Stimulated activated naive CD8-positive, alpha-beta T cell treated with anti-CD3 and anti-CD28 coated beads, Interleukin-15, Interleukin-2, amounts not matched to agents 100 U/mL and 50 U/mL, for 24 hours (primary cell): ENCODE results near the gene LTBR.
"Not testable (repeated sequence)": the region's sequence is repeated elsewhere in the genome, so short reads cannot be mapped to it uniquely, and the experiment has no call there.

Experiments used
- ATAC-seq: fragments of 150-1000 bp; cut with Tn5 transposase; one replicate; pipeline ENCODE4 v1.10.0; 2021
- DNase-seq: peaks from one replicate; pipeline ENCODE4 v3.0.0; 2021

LTBR gene

DNA sequence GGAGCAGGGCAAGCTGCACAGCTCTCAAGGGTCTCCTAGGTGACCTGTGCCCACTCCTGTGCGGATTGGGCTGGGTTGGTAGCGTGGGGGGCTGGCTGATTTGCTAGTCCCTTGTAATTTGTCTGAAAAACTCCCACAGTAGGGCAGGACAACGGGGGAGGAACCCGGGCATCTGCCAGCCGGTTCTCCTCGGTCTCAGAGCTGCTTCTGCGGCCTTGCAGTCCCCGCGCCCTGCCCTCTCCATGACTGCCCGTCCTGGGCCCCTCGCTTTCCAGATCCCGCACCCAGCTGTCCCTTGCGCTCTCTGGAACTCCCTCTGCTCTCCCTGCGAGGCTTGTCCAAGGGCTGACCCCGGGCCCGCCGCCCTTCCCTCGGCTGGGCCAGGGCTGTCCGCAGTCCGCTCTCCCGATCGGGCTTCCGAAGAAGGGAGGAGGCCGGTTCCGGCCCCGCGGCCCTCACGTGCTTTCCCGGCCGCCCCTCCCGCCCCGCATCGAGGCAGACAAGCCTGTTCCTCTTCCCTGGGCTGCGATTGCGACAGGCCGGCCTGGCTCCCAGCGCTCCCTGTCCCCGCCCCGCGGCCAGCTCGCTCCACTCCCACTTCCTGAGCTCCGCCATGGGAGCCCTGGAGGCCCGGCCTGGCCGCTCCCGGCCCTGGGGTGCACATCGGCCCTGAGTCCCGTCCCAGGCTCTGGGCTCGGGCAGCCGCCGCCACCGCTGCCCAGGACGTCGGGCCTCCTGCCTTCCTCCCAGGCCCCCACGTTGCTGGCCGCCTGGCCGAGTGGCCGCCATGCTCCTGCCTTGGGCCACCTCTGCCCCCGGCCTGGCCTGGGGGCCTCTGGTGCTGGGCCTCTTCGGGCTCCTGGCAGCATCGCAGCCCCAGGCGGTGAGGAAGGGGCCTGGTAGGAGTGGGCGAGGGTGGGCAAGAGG is at the start of gene LTBR:
Gene LTBR, plus strand, starts transcription at position 591 of the 927 bp plus-strand sequence. Its CDS starts 197 bp downstream, at position 788.
- DNase-seq, result peak; percentile 43
- ATAC-seq, result peak; percentile 53

DNA sequence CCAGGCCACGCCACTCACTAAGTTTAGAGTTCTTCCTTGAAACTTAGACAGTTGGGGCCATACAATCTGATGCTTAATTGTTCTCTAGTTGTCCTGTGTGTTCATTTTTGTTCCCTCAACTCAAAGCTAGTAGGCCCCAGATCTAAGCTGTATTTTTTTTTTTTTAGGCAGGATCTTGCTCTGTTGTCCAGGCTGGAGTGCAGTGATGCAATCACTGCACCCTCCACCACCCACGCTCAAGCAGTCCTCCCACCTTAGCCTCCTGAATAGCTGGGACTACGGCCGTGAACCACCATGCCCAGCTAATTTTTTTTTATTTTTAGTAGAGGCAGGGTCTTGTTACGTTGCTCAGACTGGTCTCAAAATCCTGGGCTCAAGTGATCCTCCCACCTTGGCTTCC is 49.6 kb upstream of the LTBR start:
- ATAC-seq (no peak), DNase-seq (no peak)

DNA sequence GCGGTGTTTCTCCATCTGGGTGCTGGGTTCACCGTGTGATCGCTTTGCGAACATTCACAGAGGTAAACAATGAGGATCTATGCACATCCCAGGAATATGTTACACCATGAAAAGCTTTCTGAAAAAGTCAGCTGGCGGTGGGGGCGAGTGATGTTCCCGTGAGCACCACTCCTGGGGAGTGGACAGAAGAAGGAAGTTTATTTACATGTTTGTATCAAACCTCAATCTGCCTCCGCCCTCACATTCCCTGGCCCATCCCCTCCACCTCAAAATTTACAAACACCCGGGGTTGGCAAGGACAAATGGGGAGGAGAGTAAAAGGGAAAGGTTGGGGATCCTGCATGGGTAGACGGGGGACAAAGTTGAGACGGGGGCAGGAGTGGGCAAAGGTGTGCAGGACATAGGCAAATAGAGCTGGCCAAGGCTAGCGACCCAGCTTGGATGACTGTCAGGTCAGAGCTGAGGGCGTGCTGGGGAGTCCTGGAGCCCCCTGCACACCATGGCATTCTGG is 49.0 kb upstream of the LTBR start:
- DNase-seq (no peak), ATAC-seq (no peak)

DNA sequence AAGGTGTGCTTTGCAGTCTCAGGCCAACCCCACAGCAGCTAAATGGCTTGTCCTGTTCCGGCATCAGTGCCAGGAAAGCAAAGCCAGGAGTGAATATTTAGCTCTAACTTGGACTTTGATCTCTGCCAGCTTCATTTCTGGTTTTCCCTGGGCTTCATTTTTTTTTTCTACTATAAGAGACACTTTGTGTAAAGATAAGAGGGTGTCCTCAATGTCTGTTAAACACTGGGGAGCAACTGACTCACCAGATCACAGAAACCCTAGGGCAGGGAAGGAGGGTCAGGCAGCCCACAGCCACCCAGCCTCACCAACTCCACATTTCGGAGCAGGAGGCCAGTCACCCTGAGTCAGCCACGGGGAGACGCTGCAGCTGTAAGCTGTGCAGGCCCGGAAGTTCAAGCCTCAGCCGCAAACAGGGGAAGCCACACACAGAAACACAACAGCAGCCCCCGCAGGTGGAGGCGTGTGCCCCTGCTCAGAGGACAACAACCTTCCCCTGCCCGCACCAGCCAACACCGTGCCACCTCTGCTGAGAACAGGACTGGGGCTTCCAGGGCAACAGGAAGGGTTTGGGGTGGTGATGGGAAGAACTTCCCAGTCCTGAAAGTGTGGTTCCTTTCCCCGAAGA is 48.4 kb upstream of the LTBR start:
- ATAC-seq (peak; percentile 84), DNase-seq (peak; percentile 88)

DNA sequence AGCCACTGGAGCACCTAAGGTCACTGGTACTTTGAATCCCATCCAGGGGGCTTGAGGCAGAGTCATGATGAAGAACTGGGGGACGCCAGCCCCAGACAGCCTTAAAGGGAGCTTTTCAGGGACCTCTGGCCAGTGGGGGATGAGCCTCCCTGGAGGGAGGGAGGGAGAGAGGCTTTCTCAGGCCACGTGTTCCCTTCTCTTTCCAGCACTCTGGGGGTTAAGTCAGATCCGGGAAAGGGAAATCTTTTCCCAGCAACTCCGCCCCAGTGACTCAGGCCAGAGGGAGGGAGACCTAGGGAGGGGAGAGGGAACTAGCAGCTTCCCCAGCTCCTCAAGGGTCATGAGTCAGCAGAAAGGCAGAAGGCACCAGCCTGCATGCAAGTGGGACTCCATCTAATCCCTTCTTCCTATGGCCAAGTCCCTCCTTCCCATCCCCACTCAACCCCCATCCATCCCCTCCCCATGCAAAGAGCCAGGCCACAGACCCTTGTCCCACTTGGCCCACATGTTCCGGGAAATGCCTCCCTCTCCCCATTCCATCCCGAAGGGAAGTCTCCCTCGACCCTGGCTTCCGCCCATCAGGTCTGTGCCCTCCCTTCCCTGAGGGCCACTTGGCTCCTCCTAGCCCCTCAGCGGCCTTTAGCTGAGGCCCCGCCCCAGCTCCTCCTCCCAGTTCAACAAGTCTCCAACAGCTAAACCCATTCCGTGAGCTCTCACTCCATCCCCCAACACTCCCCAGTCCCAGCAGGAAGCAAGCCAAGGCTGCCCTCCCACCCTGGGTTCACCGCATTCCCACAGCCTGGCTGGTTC is 47.7 kb upstream of the LTBR start:
- DNase-seq (peak; percentile 77), ATAC-seq (peak; percentile 50)

DNA sequence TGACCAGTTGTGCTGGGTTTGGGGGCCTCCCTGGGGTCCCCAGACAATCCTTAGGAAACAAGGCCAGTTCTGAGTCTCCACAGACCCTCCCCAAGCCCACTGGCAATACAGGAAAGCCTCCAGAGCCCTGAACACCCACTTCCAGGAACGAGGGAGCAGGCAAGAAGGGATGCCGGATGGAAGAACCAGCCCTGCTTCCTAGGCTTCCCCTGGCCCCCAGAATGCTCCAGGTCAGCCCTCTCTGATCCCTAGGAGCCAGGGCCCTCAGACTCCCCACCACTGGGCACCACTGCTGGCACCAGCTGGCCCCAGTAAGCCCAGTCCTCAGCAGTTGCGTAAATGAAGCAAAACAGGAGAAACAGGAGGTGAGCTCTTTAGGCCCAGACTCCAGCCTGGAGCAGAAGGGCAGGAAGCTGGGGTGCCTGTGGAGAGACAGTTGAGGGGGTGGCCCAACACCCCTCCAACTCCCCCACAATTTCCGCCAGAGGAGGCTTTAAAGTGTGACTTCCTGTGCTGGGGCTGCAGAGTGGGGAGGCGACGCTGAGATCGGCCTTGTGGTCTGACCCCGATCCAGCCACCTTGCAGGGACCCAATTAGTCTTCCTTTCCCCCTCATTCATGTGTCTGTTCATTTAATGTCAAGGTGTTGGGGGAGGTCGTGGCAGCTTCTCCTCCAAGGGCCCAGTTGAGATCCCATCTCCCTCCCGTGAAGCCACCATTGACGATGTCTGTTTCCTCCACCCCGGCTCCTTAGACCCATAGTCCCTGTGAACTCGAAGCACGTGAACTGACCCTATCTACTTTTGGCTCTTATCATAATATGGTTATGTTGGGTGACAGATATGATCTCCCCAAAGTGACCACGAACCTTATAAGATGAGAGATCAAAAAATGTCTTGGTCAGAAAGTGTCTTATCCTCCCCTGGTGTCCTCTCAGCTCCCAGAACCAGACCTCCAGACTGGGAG is 46.8 kb upstream of the LTBR start:
- ATAC-seq (no peak), DNase-seq (peak; percentile 65)

DNA sequence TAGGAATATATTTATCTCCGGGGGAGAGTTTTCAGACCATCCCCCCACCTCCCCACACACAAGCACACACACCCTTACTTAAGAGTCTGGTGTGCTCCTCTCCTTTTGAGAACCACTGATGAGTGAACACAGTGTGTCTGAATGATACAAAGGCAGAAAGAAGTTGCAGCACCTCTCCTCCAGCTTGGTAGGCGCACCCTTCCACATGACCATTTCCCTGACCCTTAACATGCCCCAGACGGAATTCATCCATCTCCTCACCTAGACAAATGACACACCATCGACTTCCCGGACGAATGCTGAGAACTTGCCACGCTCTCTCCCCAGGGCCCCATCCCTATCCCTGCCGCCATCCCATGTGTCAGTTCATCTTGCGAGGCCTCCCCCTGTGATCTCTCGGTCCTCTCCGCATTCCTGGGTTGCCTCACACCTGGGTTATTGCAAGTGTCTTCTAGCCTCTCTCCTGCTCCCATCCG is 46.0 kb upstream of the LTBR start:
- DNase-seq (no peak), ATAC-seq (no peak)

DNA sequence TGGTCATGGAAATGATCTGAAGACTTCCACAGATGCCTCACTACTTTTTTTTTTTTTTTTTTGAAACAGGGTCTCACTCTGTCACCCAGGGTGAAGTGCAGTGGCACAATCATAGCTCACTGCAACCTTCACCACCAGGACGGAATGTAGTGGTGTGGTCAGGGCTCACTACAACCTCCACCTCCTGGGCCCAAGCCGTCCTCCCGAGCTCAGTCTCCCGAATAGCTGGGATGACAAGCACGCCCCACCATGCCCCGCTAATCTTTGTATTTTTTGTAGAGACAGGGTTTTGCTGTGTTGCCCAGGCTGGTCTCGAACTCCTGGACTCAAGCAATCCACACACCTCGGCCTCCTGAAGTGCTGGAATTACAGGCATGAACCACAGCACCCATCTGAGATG is 45.4 kb upstream of the LTBR start:
- ATAC-seq, DNase-seq: not testable (repeated sequence)

DNA sequence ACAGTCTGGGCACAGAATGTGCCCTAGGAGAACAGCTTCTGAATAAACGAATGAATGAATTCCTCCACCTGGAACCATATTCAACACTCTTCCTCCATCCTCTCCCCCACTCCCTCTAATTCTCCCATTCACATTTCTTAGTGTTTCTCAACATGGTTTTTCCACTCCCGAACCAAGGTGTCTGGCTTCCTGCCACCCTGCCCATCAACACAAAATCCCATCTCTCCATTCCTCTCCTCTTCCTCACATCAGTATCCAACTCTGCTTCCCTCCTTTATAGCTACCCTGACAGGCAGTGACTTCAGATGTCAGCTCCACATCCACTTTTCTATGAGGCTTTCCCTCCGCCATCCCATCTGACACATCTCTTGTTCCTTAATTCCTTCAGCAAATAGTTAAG is 45.0 kb upstream of the LTBR start:
- ATAC-seq, result no peak

DNA sequence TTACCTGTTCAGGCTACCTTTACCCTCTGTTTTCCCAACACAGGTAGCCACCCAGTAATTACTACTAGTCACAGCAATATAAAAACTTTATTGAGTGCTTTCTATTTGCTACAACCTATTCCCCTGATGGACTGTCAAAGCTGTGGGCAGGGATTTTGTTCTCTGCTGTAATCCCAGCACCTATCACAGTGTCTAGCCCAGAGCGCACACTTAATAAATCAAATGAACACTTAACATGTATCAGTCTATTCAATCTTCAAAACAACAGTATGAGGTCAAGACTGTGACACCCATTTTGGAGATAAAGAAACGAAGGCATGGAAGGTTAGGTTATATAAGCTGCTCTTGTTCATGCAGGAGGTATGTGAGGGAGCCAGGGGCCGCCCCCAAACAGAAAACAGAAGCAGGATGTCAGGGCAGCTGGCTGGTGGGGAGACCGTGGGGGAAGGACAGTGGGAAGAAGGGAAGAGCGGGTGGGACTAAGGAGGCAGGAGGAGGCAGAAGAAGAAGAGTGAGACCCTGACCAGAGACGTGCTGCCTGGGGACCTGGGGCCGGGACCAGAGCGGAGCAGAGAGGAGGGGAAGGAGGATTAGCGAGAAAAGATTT is 43.8 kb upstream of the LTBR start:
- ATAC-seq, result no peak

More for the DNA sequence above, 45.0 kb upstream of the LTBR start:
- no peak for DNase-seq

DNA sequence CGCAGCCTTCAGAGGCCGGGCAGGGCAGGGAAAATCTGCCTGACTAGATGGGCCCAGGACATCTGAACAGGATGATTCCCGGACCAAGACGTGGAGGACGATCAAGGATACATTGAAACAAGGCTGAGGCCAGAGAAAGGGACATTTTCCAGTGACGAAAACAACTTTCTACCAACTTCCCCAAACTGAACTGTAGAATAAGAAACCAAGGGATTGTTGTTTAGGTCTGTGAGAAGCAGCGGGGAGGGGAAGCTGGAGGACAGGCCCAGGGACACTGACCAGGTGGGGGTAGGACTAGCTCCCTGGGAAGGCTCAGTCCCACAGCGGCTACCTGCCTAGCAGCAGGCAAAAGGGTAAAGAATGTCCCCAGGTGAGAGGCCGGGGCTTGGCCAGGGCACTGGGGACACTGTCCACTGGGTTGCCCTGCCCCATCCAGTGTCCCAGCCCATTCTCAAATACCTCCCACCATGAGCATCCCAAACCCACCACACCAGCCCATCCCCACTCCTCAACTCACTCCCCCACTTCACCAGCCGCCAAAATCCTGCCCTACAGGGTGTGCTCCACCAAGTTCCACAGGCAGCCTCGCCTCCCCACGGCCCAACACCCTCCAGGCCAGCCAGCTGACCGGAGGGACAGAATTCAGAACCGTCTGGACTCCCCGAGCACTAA is 43.1 kb upstream of the LTBR start:
- DNase-seq (no peak), ATAC-seq (no peak)

More for the DNA sequence above, 43.8 kb upstream of the LTBR start:
- no peak for DNase-seq

DNA sequence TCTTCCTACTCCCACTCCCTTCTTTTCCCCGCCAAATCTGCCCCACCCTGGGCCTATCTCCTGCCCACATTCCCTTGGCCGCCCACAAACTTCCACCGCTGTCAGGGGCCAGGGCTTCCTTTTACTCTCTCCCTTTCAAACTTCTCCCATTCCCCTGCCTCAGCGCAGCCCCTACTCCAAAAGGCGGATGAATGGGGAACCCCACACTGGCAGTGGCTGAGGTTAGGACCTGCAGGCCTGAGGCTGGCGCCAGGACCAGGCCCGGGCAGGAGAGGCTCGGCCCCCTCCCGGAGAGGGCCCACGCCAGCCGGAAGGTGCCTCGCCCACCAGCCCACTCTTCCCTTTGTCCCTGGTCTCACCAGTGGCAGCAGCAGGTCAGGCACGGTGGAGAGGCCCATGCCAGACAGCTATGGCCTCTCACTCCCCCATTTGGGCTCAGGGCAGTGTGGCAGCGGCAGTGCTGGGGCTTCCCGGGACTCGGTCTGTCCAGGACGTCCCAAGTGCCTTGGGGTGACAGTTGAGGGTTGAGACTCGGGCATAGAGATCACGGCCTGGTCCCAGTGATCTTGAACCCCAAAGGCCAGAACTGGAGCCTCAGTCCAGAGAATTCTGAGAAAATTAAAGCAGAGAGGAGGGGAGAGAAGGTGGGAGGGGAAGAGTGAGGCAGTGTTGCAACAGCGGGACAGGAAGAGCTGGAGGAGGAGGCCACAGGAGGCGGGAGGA is 42.4 kb upstream of the LTBR start, which contains the start of gene TNFRSF1A:
Gene TNFRSF1A, minus strand, starts transcription at position 660 of the 723 bp plus-strand sequence. Its CDS starts 262 bp downstream, at position 398.
- peak; percentile 55 for ATAC-seq
- DNase-seq, result peak; percentile 55

DNA sequence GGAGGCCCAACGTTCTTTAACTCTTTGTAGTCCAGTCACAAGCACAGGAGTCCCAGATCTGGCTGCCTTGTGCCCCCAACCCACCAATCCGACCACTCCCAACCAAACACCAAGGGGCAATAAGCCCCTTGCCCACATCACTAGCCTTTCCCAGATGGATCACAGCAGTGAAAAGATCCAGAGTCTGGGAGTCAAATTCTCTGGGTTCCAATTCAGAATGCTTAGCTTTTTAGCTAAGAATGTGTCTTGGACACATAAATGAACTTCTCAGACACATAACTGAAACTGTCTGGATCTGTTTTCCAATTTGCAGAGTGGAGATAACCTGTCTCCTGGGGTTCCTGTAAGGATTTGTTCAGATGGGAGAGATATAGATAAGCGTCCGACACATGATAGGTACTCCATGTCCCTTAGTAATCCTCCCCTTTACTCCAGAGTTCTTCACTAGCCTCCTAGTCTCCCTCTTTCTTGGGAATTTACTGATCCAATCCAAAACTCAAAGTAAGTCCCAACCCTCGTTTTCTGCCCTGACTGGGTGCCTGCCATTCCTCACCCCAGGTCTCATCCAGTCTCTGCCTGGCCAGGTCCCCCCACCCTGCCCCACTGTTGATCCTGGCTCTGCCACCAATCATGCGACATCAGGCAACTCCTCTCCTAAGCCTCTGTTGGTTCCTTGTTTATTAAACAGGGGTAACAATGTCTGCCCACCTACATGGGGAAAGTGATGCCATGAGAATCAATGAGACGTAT is 41.6 kb upstream of the LTBR start:
- no peak for ATAC-seq

DNA sequence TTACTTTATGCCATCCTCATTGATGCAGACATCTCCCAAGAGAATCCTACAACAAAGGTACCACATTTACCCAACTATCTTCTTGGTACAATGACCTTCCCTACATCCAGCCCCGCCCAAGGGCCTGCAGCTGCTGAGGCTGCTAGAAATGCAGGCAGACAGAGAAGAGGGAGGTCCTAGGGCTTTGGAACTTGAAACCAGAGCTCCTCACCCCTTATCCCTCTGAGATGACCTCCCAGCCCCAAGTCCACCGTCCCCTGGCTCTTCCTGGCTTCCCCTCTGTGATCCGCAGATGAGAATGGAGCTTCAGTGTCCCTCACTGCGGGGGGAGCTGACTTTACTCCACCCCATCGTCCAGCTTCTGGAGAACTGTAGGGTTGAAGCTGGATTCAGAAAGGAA is 40.4 kb upstream of the LTBR start:
- DNase-seq (no peak), ATAC-seq (no peak)

More for the DNA sequence above, 41.6 kb upstream of the LTBR start:
- no peak for DNase-seq

DNA sequence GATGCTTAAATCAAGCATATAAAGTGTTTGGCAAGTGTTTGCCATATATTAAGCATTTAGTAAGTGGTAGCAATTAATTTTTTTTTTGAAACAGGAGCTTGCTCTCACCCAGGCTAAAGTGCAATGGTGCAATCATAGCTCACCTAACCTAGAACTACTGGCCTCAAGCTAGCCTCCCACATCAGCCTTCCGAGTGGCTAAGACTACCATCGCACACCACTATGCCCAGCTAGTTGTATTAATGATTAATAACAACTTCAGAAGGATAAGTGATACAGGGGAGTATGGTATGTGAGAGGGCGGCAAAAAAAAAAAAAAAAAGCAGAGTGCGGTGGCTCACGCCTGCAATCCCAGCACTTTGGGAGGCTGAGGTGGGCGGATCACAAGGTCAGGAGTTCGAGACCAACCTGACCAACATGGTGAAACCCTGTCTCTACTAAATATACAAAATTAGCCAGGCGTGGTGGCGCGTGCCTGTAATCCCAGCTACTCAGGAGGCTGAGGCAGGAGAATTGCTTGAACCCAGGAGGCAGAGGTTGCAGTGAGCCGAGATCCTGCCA is 39.8 kb upstream of the LTBR start:
- DNase-seq, ATAC-seq: not testable (repeated sequence)

DNA sequence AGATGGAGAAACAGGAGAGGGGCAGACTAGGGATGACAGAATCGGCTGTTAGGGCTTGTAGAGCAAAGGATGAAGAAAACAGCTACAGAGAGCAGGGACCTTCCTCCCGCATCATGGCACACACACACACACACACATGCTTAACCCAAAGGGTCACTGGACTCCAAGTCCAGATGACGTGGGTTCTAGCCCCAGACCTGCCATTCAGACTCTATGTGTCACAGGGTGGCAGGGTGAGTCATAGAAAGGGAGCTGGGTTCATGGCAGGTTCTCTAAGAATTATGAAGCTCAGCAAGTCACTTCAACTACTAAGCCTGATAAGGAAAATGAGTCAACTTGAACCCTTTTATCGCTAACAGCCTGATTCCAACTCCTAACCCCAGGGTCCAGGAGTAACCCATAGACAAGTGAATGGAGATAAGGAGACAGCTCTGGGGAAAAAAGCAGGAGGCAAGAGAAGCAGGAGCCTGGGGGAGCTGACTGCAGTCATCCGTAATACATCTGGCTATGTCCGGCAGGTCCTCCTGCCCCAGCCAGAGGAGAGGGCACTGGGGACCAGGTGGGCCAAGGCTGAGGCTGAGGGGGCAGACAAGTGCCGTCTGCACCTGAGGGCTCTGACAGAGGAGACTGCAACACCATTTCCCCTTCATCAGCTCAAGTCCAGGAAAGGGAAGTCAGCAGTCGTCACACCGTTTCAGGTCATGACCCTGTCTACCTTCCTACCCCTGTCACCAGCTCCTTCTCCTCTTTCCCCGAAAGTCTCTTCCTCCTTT is 38.5 kb upstream of the LTBR start:
- peak; percentile 64 for DNase-seq
- peak; percentile 80 for ATAC-seq

DNA sequence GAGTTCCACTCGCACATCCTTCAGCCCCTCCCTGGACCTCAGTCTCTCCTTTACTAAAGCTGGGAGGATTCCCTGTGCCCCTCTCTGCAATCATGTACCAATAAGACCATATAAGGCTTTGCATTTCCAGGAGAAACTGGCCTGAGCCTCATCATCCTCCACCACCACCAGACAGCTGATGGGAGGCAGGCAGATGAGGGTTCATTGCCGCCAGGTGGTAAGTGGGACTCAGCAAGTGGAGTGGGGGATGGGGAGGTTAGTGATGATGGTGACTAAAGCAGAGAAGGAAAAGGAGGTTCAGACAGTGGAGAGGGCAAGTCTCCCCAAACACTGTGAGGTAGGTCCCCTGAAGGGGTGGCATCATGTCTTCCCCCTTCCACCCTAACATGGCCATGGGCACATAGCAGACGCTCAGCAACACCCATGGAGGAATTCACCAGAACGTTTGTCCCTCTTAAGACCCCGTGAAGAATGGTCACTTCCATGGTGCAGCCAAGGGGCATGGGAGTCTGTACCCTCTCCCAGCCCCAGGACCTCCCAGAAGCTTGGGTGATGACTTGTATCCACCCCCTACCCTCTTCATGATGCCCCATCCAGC is 37.6 kb upstream of the LTBR start:
- DNase-seq (no peak), ATAC-seq (no peak)
